Measurements from ENCODE around the gene MYH7.

DNA sequence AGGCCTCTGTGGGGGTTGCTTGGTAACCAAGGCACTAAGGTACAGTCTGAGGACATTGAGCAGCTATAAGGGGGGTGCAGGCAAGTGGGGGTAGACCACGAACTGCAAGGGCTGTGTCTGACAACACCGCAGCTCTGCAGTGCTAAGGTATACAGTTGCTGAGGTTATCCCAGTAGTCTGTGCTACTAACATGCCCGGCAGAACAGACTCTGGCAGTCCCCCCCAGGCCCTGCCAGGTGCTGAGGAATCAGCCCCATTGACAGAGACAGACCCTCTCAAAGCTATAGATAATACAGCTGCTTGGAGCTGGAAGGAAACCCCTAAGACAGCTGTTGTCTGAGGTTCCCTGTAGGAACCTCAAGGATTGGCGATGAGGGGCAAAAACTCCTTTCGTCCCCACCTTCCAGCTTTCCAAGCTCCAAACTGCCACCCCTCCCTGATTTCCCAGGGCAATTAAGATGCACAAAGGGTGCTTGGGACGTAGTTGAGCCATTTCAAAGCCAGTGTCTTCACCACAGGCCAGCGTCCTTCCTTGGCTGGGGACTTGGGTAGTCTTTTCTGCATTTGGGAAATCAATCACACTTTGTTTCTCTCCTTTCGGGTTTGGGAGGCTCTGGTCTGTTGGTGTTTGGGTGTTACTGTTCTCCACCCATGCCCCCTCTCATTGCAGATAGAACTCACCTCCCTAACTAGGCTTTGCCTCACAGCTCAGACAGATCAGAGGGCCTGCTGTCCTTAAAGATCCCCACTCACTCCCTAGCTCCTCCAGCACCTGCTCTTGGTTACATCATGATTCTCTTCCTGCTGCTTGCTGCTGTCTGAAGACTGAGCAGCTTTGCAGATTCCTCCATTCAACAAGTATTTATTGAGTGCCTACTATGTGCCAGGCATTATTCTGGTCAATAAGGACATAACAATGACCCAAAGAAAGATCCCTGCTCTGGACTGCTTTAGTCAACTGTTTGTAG lies 2.0 kb upstream of the MYH7 start:
- TF ChIP-seq, protein P1, sequence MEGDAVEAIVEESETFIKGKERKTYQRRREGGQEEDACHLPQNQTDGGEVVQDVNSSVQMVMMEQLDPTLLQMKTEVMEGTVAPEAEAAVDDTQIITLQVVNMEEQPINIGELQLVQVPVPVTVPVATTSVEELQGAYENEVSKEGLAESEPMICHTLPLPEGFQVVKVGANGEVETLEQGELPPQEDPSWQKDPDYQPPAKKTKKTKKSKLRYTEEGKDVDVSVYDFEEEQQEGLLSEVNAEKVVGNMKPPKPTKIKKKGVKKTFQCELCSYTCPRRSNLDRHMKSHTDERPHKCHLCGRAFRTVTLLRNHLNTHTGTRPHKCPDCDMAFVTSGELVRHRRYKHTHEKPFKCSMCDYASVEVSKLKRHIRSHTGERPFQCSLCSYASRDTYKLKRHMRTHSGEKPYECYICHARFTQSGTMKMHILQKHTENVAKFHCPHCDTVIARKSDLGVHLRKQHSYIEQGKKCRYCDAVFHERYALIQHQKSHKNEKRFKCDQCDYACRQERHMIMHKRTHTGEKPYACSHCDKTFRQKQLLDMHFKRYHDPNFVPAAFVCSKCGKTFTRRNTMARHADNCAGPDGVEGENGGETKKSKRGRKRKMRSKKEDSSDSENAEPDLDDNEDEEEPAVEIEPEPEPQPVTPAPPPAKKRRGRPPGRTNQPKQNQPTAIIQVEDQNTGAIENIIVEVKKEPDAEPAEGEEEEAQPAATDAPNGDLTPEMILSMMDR (IDR thresholded peaks at IDR 0.05) = no peak
- no peak for TF ChIP-seq ZFX (IDR thresholded peaks at IDR 0.05; ENCODE audit: borderline replicate concordance)
